OCI-LY1 (cell line): ENCODE measurements around the gene COL20A1.

Source experiments
- H2AFZ ChIP-seq: fragments of 200-600 bp; sonication (generic), shearing (Covaris generic); 2 replicates; pipeline ENCODE4 v1.6.0; 2014; ENCODE audit warnings: antibody characterized with exemption, mild to moderate bottlenecking, low read length
- H3F3A ChIP-seq: fragments of 200-600 bp; sonication (generic), shearing (Covaris generic); 2 replicates; pipeline ENCODE4 v1.6.0; 2014; ENCODE audit warnings: mild to moderate bottlenecking, antibody characterized with exemption, low read length, moderate library complexity; ENCODE audit not compliant: insufficient read depth
- H3K27ac ChIP-seq: fragments of 200-600 bp; sonication (generic); 2 replicates; pipeline ENCODE4 v1.5.1; 2014; ENCODE audit warnings: low read length, mixed run types, mild to moderate bottlenecking, low read depth; ENCODE audit not compliant: poor library complexity, severe bottlenecking
- H3K27me3 ChIP-seq: fragments of 200-600 bp; sonication (generic); 2 replicates; pipeline ENCODE4 v1.6.0; 2014; ENCODE audit warnings: antibody characterized with exemption, mild to moderate bottlenecking, low read length, moderate library complexity; ENCODE audit not compliant: insufficient read depth
- H3K36me3 ChIP-seq: fragments of 200-600 bp; sonication (generic); 2 replicates; pipeline ENCODE4 v1.6.1; 2014; ENCODE audit warnings: mild to moderate bottlenecking, antibody characterized with exemption, low read length, moderate library complexity, mixed read lengths; ENCODE audit not compliant: insufficient read depth
- H3K4me1 ChIP-seq: fragments of 200-600 bp; sonication (generic); 2 replicates; pipeline ENCODE4 v1.5.1; 2014; ENCODE audit warnings: mild to moderate bottlenecking, low read length, moderate library complexity; ENCODE audit not compliant: insufficient read depth, severe bottlenecking
- H3K4me2 ChIP-seq: fragments of 200-600 bp; sonication (generic), shearing (Covaris generic); 2 replicates; pipeline ENCODE4 v1.6.1; 2014; ENCODE audit warnings: low read length
- H3K4me3 ChIP-seq: fragments of 200-600 bp; sonication (generic); 2 replicates; pipeline ENCODE4 v1.5.1; 2014; ENCODE audit warnings: low read length, low read depth, mild to moderate bottlenecking, mixed read lengths; ENCODE audit not compliant: poor library complexity, severe bottlenecking
- H3K79me2 ChIP-seq: fragments of 200-600 bp; shearing (Covaris generic); 2 replicates; pipeline ENCODE4 v1.6.1; 2016; ENCODE audit warnings: mixed run types, low read length, mixed read lengths; ENCODE audit not compliant: insufficient read depth
- H3K9ac ChIP-seq: fragments of 200-600 bp; sonication (generic), shearing (Covaris generic); 2 replicates; pipeline ENCODE4 v1.6.1; 2014; ENCODE audit warnings: mild to moderate bottlenecking, low read length, mixed read lengths
- H3K9me2 ChIP-seq: fragments of 200-600 bp; sonication (generic), shearing (Covaris generic); 2 replicates; pipeline ENCODE4 v1.6.1; 2014; ENCODE audit warnings: low read depth, mild to moderate bottlenecking, low read length, mixed read lengths
- H3K9me3 ChIP-seq: fragments of 200-600 bp; shearing (Covaris generic); 2 replicates; pipeline ENCODE4 v1.6.1; 2014; ENCODE audit warnings: low read length, mixed read lengths
- H4K20me1 ChIP-seq: fragments of 200-600 bp; sonication (generic), shearing (Covaris generic); 2 replicates; pipeline ENCODE4 v1.6.0; 2016; ENCODE audit warnings: mild to moderate bottlenecking, low read length; ENCODE audit not compliant: insufficient read depth
- CTCF ChIP-seq: fragments of 200-600 bp; sonication (generic), shearing (Covaris generic); IDR thresholded peaks from 2 replicates; pipeline ENCODE4 v1.5.1; 2017; ENCODE audit warnings: mild to moderate bottlenecking, antibody characterized with exemption, low read length, moderate library complexity, mixed read lengths
- EZH2 ChIP-seq: fragments of 200-600 bp; sonication (generic), shearing (Covaris generic); IDR thresholded peaks from 2 replicates; pipeline ENCODE4 v1.8.0; 2017; ENCODE audit warnings: borderline replicate concordance, mixed run types, mild to moderate bottlenecking, antibody characterized with exemption, low read length, moderate library complexity, mixed read lengths

The COL20A1 gene

GRCh38 chr20:63297371-63297781, 4.4 kb downstream of the COL20A1 start:
- no peak for TF ChIP-seq EZH2
- TF ChIP-seq CTCF: no peak
- H2AFZ ChIP-seq: no peak overlapping the region
- no peaks in the 10 kb centered on the region for H3K79me2 ChIP-seq
- H3K27ac ChIP-seq: no peak overlapping the region
- no peaks in the 10 kb centered on the region for H3K4me1 ChIP-seq
- H3K4me3 ChIP-seq: no peak overlapping the region
- H3K9me2 ChIP-seq: no peaks in the 10 kb centered on the region
- no peaks in the 10 kb centered on the region for H3K36me3 ChIP-seq
- H3K9ac ChIP-seq: no peak overlapping the region
- no peaks in the 10 kb centered on the region for H3F3A ChIP-seq
- no peaks in the 10 kb centered on the region for H4K20me1 ChIP-seq
- no peak overlapping the region for H3K4me2 ChIP-seq
- H3K27me3 ChIP-seq: no peaks in the 10 kb centered on the region; the same call in 1 of the 2 replicates
- no peaks in the 10 kb centered on the region for H3K9me3 ChIP-seq

- H3K4me3 ChIP-seq: no peak overlapping the region
- H3K79me2 ChIP-seq: no peaks in the 10 kb centered on the region
Observed at GRCh38 chr20:63297796-63298572, 5.0 kb downstream of the COL20A1 start.

GRCh38 chr20:63298731-63299312, 5.8 kb downstream of the COL20A1 start:
- Histone ChIP-seq H4K20me1 (no peaks in the 10 kb centered on the region), H3K4me2 (no peak overlapping the region), H3K4me1 (no peaks in the 10 kb centered on the region), H3K9me2 (no peaks in the 10 kb centered on the region), H3K79me2 (no peaks in the 10 kb centered on the region), H3K9ac (no peak overlapping the region), H3K4me3 (no peak overlapping the region), H3F3A (no peaks in the 10 kb centered on the region), H3K9me3 (no peaks in the 10 kb centered on the region), H3K27me3 (no peaks in the 10 kb centered on the region; the same call in 1 of the 2 replicates), H2AFZ (no peak overlapping the region), H3K36me3 (no peaks in the 10 kb centered on the region), H3K27ac (no peak overlapping the region)
- TF ChIP-seq EZH2: no peak
- TF ChIP-seq CTCF: no peak

More at GRCh38 chr20:63297796-63298572, 5.0 kb downstream of the COL20A1 start:
- no peaks in the 10 kb centered on the region for H3K4me1 ChIP-seq
- no peak overlapping the region for H2AFZ ChIP-seq
- no peak overlapping the region for H3K4me2 ChIP-seq
- no peaks in the 10 kb centered on the region for H3K9me3 ChIP-seq
- no peak overlapping the region for H3K27ac ChIP-seq
- H3K36me3 ChIP-seq: no peaks in the 10 kb centered on the region
- H4K20me1 ChIP-seq: no peaks in the 10 kb centered on the region
- no peak overlapping the region for H3K9ac ChIP-seq
- H3K9me2 ChIP-seq: no peaks in the 10 kb centered on the region
- TF ChIP-seq EZH2 (no peak), CTCF (no peak)
- no peaks in the 10 kb centered on the region for H3F3A ChIP-seq
- H3K27me3 ChIP-seq: no peaks in the 10 kb centered on the region; the same call in 1 of the 2 replicates
